ENCODE measurements around the gene CCSER1. TPM values are rescaled to one million over a fixed set of nuclear protein-coding genes. Genes with fewer than 3 reads are reported as not detected.

The CCSER1 gene
- total and polyA plus RNA-seq, 2 of the 8 experiments (the other 6 are each of a cell fraction or from before 2014, with no cell fraction given), result 0.26 to 0.84 TPM

DNA sequence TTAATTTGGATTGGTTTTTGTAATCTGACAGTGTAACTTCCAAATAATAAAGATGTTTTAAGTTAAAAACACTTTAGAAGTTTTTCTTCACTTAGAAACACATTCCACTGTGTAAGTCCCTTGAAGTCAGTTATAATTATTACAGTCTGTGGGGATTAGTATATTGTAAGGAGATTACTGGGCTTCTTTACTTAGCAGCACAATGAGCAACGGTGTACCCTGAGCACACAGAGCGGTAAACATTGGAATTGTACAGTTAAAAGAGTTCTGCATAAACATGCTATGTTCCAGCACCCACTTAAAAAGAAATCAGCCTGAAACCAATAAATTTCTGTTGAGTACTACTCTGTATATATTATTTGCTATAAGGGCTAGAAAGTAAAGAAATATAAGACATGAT lies 44.3 kb downstream of the CCSER1 start (continued):
- TF ChIP-seq, protein P1, sequence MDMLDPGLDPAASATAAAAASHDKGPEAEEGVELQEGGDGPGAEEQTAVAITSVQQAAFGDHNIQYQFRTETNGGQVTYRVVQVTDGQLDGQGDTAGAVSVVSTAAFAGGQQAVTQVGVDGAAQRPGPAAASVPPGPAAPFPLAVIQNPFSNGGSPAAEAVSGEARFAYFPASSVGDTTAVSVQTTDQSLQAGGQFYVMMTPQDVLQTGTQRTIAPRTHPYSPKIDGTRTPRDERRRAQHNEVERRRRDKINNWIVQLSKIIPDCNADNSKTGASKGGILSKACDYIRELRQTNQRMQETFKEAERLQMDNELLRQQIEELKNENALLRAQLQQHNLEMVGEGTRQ (IDR thresholded peaks at IDR 0.05; ENCODE audit: low read length), result no peak
- no peak for TF ChIP-seq ASH2L (IDR thresholded peaks at IDR 0.05; ENCODE audit: low read length)
- TF ChIP-seq E2F6 (IDR thresholded peaks at IDR 0.05), result no peak
- no peak for TF ChIP-seq POLR2AphosphoS5 (IDR thresholded peaks at IDR 0.05; ENCODE audit: low read depth, low read length)
- no peak for TF ChIP-seq CTCF (IDR thresholded peaks at IDR 0.05; ENCODE audit: control extremely low read depth in 1 of 3, insufficient read depth in 1 of 3, low read depth in 1 of 3, low read length in 3 of 3)
- TF ChIP-seq BRCA1 (IDR thresholded peaks at IDR 0.05; ENCODE audit: low read depth, low read length), result no peak
